Bronchial epithelial cell (primary cell): ENCODE results near the gene DESI1. TPM values are rescaled to one million over a fixed set of nuclear protein-coding genes. Genes with fewer than 3 reads are reported as not detected.
"Not testable (repeated sequence)": the region's sequence is repeated elsewhere in the genome, so short reads cannot be mapped to it uniquely, and the experiment has no call there.

Experiments used
- DNase-seq: peaks from one replicate; pipeline ENCODE4 v3.0.0-alpha.2; 2010; ENCODE audit warnings: low read depth
- FAIRE-seq: peaks from 2 replicates; lab custom pipeline; 2011; peaks lifted over from hg19 to GRCh38; lab: Jason Lieb, UNC
- H3K27me3 ChIP-seq: 2 replicates; pipeline ENCODE4 v1.5.1; 2011; ENCODE audit warnings: low read length; ENCODE audit not compliant: control insufficient read depth, insufficient read depth
- H3K36me3 ChIP-seq: 2 replicates; pipeline ENCODE4 v1.5.1; 2011; ENCODE audit warnings: low read length; ENCODE audit not compliant: control insufficient read depth, insufficient read depth
- H3K4me3 ChIP-seq: 2 replicates; pipeline ENCODE4 v1.5.1; 2011; ENCODE audit warnings: mild to moderate bottlenecking, low read depth, low read length, control low read depth
- CTCF ChIP-seq: IDR thresholded peaks from 2 replicates; pipeline ENCODE4 v1.5.1; 2011; ENCODE audit warnings: mild to moderate bottlenecking, moderate library complexity, low read length, control low read depth, inconsistent platforms; ENCODE audit not compliant: insufficient read depth, severe bottlenecking
- total RNA-seq: library from RNA; depleted of rRNA; stranded (reverse); fragments of >200 nt; gene quantifications from 2 replicates; pipeline ENCODE4 v1.2.1, GENCODE V29; 2014

DESI1 gene
- total RNA-seq, 1 donor from 2014 or later = 10.8 TPM

DNA sequence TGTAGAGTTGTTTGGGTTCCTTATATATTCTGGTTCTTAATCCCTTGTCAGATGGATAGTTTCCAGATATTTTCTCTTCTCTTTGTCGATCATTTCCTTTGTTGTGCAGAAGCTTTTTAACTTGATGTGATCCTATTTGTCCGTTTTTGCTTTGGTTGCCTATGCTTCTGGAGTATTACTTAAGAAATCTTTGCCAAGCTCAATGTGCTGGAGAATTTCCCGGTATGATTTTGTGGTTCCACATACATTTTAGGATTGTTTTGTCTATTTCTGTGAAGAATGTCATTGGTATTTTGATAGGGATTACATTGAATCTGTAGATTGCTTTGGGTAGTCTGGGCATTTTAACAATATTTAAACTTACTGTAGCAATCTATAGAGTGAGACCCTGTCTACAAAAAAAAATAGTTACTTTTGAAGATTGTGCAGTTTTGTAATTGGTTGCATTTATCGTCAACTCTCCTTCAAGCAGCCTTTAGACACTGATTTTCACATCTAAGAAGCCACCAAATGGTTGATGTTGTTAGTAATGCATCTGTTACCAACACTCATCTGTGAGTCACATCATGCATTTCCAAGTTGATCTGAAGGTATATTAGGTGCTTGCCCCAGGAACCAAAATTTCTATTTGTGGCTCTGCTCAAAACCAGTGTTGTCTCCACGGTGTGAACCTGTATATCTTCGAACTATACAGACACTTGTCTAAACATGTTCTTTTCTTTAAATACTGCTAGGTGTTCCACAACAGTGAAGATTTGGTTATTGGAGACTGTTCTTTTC lies 21.7 kb upstream of the DESI1 start:
- Histone ChIP-seq H3K36me3 (peaks cover 15% of the 10 kb centered on the region), H3K4me3 (no peak overlapping the region), H3K27me3 (no peaks in the 10 kb centered on the region)
- peak; percentile 68 for DNase-seq
- no peak for TF ChIP-seq CTCF
- FAIRE-seq = no peak

- no peak for FAIRE-seq
- DNase-seq = no peak
- peaks cover 13% of the 10 kb centered on the region for H3K36me3 ChIP-seq
- H3K4me3 ChIP-seq = no peak overlapping the region
- H3K27me3 ChIP-seq = no peaks in the 10 kb centered on the region
- no peak for TF ChIP-seq CTCF
Observed at GRCh38 chr22:41641854-41642253, 21.0 kb upstream of the DESI1 start.

GRCh38 chr22:41638748-41639147 lies 17.9 kb upstream of the DESI1 start:
- H3K4me3 ChIP-seq = no peak overlapping the region
- FAIRE-seq (no peak), DNase-seq (no peak)
- no peaks in the 10 kb centered on the region for H3K27me3 ChIP-seq
- no peak for TF ChIP-seq CTCF
- H3K36me3 ChIP-seq = peaks cover 16% of the 10 kb centered on the region

DNA sequence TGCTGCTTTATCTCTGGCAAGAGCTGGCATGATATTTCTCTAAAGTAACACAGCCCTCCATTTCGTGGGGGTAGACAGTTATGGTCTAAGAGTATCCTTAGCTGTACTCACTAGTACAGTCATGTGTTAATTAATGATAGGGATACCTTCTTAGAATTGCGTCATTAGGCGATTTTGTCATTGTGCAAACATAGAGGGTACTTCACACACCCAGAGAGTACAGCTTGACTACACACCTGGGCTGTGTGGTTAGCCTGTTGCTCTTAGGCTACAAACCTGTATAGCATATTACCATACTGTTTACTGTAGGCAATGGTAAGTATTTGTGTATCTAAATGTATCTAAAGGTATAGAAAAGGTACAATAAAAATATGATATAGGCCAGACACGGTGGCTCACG lies 17.3 kb upstream of the DESI1 start:
- FAIRE-seq = no peak
- DNase-seq = peak; percentile 62
- H3K36me3 ChIP-seq = peaks cover 16% of the 10 kb centered on the region
- H3K4me3 ChIP-seq = no peak overlapping the region
- TF ChIP-seq CTCF = no peak
- no peaks in the 10 kb centered on the region for H3K27me3 ChIP-seq

GRCh38 chr22:41637623-41638022 lies 16.8 kb upstream of the DESI1 start:
- peaks cover 16% of the 10 kb centered on the region for H3K36me3 ChIP-seq
- not testable (repeated sequence) for FAIRE-seq, DNase-seq

DNA sequence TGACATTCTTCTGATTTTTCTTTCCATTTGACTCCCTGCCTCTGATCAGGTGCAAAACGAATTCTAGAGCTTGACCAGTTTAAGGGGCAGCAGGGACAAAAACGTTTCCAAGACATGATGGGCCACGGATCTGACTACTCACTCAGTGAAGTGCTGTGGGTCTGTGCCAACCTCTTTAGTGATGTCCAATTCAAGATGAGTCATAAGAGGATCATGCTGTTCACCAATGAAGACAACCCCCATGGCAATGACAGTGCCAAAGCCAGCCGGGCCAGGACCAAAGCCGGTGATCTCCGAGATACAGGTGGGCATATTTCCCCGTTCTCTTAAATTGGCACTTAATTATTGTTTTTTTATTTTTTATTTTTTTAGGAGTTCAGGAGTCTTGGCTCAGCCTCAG lies 15.6 kb upstream of the DESI1 start:
- Histone ChIP-seq H3K4me3 (no peak overlapping the region), H3K36me3 (peaks cover 16% of the 10 kb centered on the region), H3K27me3 (no peaks in the 10 kb centered on the region)
- peak; percentile 80 for FAIRE-seq
- DNase-seq = peak; percentile 52
- TF ChIP-seq CTCF = no peak

More at GRCh38 chr22:41637623-41638022, 16.8 kb upstream of the DESI1 start:
- not testable (repeated sequence) for H3K27me3 ChIP-seq, H3K4me3 ChIP-seq

DNA sequence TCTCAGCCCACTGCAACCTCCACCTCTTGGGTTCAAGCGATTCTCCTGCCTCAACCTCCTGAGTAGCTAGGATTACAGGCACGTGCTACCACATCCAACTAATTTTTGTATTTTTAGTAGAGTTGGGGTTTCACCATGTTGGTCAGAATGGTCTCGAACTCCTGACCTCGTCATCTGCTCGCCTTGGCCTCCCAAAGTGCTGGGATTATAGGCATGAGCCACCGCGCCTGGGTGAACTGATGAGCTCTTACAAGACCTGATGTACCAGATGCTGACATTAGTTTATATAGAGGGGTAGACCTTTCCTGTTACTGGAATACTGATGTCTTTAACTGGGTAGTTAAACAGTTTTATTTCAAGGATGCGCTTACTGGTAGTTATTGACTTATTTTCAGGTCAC lies 13.8 kb upstream of the DESI1 start:
- peaks cover 15% of the 10 kb centered on the region for H3K36me3 ChIP-seq
- not testable (repeated sequence) for FAIRE-seq

DNA sequence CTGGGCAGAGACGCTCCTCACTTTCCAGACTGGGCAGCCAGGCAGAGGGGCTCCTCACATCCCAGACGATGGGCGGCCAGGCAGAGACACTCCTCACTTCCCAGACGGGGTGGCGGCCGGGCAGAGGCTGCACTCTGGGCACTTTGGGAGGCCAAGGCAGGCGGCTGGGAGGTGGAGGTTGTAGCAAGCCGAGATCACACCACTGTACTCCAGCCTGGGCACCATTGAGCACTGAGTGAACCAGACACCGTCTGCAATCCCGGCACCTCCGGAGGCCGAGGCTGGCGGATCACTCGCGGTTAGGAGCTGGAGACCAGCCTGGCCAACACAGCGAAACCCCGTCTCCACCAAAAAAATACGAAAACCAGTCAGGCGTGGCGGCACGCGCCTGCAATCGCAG lies 10.8 kb upstream of the DESI1 start:
- FAIRE-seq, H3K4me3 ChIP-seq, H3K27me3 ChIP-seq, DNase-seq: not testable (repeated sequence)
- peaks cover 20% of the 10 kb centered on the region for H3K36me3 ChIP-seq

More for the DNA sequence above, 13.8 kb upstream of the DESI1 start:
- H3K4me3 ChIP-seq, H3K27me3 ChIP-seq, DNase-seq: not testable (repeated sequence)

GRCh38 chr22:41631115-41631514 lies 10.3 kb upstream of the DESI1 start:
- H3K36me3 ChIP-seq = peaks cover 18% of the 10 kb centered on the region
- not testable (repeated sequence) for DNase-seq, FAIRE-seq, H3K4me3 ChIP-seq, H3K27me3 ChIP-seq
